ENCODE data around the gene MBD5. TPM values are rescaled to one million over a fixed set of nuclear protein-coding genes. Genes with fewer than 3 reads are reported as not detected.

Gene MBD5
- polyA plus RNA-seq, 1 donor (not counting 4 experiments of a cell fraction or from before 2014, with no cell fraction given): 20.1 TPM

DNA sequence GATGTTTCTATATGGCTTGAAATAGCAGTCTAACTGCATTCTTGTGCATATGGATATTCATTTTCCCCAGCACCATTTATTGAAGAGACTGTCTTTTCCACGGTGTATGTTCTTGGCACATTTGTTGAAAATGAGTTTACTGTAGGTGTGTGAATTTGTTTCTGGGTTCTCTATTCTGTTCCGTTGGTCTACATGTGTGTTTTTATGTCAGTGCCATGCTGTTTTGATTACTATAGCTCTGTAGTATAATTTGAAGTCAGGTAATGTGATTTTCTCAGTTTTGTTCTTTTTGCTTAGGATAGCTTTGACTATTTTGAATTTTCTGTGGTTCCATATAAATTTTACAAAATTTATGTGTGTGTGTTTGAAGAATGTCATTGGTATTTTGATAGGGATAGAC is 201.0 kb downstream of the MBD5 start:
- no peak for DNase-seq (ENCODE audit: low read depth, low spot score)

DNA sequence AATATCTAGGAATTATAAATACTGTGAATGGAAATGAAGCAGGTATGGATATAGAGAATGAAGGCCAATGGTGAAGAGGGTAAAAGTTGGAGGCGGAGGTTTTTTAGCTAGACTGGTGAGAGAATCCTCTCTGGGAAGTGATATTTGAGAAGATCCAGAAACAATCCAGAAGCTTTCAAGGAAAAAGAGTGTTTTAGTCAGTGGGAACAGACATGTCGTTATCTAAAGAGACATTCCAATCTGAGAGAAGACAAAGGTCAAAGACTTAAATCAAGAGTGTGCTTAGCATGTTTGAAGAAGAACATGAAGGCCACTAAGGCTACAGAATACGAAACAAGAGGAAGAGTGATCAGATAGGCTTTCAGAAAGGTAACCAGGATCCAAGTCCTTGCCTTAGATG is 211.0 kb downstream of the MBD5 start:
- H3K36me3 ChIP-seq (ENCODE audit: control insufficient read depth in 2 of 2, extremely low read depth in 1 of 2, insufficient read depth in 2 of 2, low read length in 2 of 2): peaks cover 0 to 2% of the 10 kb centered on the region in 2 experiments
- TF ChIP-seq EZH2 (IDR thresholded peaks at IDR 0.05; ENCODE audit: low read length): no peak
- TF ChIP-seq, protein P1, sequence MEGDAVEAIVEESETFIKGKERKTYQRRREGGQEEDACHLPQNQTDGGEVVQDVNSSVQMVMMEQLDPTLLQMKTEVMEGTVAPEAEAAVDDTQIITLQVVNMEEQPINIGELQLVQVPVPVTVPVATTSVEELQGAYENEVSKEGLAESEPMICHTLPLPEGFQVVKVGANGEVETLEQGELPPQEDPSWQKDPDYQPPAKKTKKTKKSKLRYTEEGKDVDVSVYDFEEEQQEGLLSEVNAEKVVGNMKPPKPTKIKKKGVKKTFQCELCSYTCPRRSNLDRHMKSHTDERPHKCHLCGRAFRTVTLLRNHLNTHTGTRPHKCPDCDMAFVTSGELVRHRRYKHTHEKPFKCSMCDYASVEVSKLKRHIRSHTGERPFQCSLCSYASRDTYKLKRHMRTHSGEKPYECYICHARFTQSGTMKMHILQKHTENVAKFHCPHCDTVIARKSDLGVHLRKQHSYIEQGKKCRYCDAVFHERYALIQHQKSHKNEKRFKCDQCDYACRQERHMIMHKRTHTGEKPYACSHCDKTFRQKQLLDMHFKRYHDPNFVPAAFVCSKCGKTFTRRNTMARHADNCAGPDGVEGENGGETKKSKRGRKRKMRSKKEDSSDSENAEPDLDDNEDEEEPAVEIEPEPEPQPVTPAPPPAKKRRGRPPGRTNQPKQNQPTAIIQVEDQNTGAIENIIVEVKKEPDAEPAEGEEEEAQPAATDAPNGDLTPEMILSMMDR (optimal IDR thresholded peaks at IDR 0.05 in 1 of 3, IDR thresholded peaks at IDR 0.05 in 1 of 3, conservative IDR thresholded peaks at IDR 0.05 in 1 of 3; ENCODE audit: extremely low read depth in 1 of 3, insufficient read depth in 2 of 3, low read length in 3 of 3): no peak
- no peak for DNase-seq (ENCODE audit: low read depth, low spot score)
- no peaks in the 10 kb centered on the region for H4K20me1 ChIP-seq (ENCODE audit: control insufficient read depth, extremely low read depth, insufficient read depth, low read length)
- H3K27me3 ChIP-seq (ENCODE audit: control insufficient read depth, extremely low read depth, insufficient read depth, low read length): no peaks in the 10 kb centered on the region
- no peak overlapping the region for H3K9ac ChIP-seq (ENCODE audit: control insufficient read depth, extremely low read depth, insufficient read depth, low read length)
- dilution Hi-C loops (cut with MboI; ENCODE audit: extremely low pct_ligation_motif_present, low sequenced_read_pairs): no loop called here
- no peaks in the 10 kb centered on the region for H3K9me3 ChIP-seq (ENCODE audit: control insufficient read depth, low read depth, low read length)
- no peak overlapping the region for H2AFZ ChIP-seq (ENCODE audit: control insufficient read depth, low read length)
- H3K9me1 ChIP-seq (ENCODE audit: control insufficient read depth, extremely low read depth, insufficient read depth, low read length): no peaks in the 10 kb centered on the region
- H3K4me2 ChIP-seq (ENCODE audit: control insufficient read depth, extremely low read depth, insufficient read depth, low read depth, low read length): no peak overlapping the region
- no peak overlapping the region for H3K27ac ChIP-seq (ENCODE audit: control insufficient read depth, insufficient read depth, low read length)
- no peak overlapping the region for H3K4me3 ChIP-seq (ENCODE audit: control insufficient read depth in 2 of 3, extremely low read depth in 1 of 3, insufficient read depth in 2 of 3, low read depth in 1 of 3, low read length in 3 of 3)
- no peak for FAIRE-seq
- H3K4me1 ChIP-seq (ENCODE audit: control insufficient read depth, extremely low read depth, insufficient read depth, low read length): no peaks in the 10 kb centered on the region
- H3K79me2 ChIP-seq (ENCODE audit: control insufficient read depth, insufficient read depth, low read length): no peaks in the 10 kb centered on the region

More for the DNA sequence above, 201.0 kb downstream of the MBD5 start:
- Histone ChIP-seq H3K4me1 (ENCODE audit: control insufficient read depth, extremely low read depth, insufficient read depth, low read length) (no peaks in the 10 kb centered on the region), H3K4me2 (ENCODE audit: control insufficient read depth, extremely low read depth, insufficient read depth, low read depth, low read length) (no peak overlapping the region), H3K36me3 (ENCODE audit: control insufficient read depth in 2 of 2, extremely low read depth in 1 of 2, insufficient read depth in 2 of 2, low read length in 2 of 2) (no peaks in the 10 kb centered on the region), H3K79me2 (ENCODE audit: control insufficient read depth, insufficient read depth, low read length) (no peaks in the 10 kb centered on the region), H3K9ac (ENCODE audit: control insufficient read depth, extremely low read depth, insufficient read depth, low read length) (no peak overlapping the region), H3K4me3 (ENCODE audit: control insufficient read depth in 2 of 3, extremely low read depth in 1 of 3, insufficient read depth in 2 of 3, low read depth in 1 of 3, low read length in 3 of 3) (no peak overlapping the region), H3K27ac (ENCODE audit: control insufficient read depth, insufficient read depth, low read length) (no peak overlapping the region), H2AFZ (ENCODE audit: control insufficient read depth, low read length) (no peak overlapping the region), H3K9me3 (ENCODE audit: control insufficient read depth, low read depth, low read length) (no peaks in the 10 kb centered on the region), H4K20me1 (ENCODE audit: control insufficient read depth, extremely low read depth, insufficient read depth, low read length) (no peaks in the 10 kb centered on the region), H3K27me3 (ENCODE audit: control insufficient read depth, extremely low read depth, insufficient read depth, low read length) (no peaks in the 10 kb centered on the region), H3K9me1 (ENCODE audit: control insufficient read depth, extremely low read depth, insufficient read depth, low read length) (no peaks in the 10 kb centered on the region)
- no peak for FAIRE-seq
- dilution Hi-C loops (cut with MboI; ENCODE audit: extremely low pct_ligation_motif_present, low sequenced_read_pairs): no loop called here
- TF ChIP-seq EZH2 (IDR thresholded peaks at IDR 0.05; ENCODE audit: low read length): no peak
- TF ChIP-seq, protein P1 (optimal IDR thresholded peaks at IDR 0.05 in 1 of 3, IDR thresholded peaks at IDR 0.05 in 1 of 3, conservative IDR thresholded peaks at IDR 0.05 in 1 of 3; ENCODE audit: extremely low read depth in 1 of 3, insufficient read depth in 2 of 3, low read length in 3 of 3): no peak
